Measurements from ENCODE around the gene ORM1.

ORM1 gene

DNA sequence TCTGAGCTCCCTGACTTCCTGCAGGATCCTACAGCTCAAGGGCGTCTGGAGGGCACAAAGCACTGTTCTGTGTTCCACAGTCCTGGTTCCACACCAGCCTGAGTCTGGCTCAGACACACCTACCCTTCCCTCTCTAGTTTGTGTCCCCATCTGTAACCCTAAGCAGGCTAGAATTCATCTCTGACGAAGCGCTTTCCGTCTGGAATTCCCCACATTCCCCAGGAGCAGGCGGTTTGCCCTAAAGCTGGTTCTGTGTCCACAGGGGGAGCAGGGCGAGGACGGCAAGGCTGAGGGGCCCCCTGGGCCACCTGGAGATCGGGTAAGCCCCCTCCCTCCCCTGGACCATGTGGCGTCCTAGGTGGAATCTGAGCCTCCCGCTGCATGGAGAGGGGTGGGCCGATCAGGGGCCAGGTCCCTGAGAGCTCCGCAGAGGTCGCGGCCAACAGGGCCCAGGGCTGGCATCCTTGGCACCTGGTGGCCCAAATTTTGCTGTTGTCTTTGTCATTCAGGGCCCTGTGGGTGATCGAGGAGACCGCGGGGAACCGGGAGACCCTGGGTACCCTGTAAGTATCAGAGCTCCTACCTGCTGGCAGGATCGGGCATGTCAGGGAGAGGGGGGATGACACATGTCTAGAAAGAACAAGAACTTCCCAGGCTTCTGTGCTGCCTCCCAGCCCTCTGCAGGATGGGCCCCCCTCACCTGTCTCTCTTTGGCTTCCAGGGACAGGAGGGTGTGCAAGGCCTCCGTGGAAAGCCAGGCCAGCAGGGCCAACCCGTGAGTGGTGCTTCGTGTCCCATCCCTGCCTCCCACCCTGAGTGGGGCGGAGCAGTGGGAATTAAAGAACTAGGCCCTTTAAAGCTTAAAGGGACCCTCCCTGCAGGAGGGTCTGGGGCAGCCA lies 34.5 kb upstream of the ORM1 start:
- DNase-seq = no peak

DNA sequence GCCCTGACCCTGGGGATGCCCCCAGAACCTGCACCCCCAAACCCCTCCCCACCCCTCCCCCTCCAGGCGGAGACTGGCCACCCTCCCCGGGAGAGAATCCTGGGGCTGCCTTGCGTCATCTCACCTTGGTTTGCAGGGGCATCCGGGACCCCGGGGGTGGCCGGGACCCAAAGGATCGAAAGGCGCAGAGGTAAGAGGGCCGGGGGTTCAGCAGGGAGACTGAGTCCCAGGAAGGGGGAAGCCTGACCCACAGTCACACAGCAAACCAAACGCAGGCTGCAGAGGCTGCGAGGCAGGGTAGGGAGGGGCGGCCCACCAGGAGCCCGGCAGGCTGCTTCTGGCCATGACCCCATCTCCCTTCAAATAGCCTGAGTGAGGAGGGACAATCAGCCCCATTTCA lies 33.8 kb upstream of the ORM1 start:
- no peak for DNase-seq

DNA sequence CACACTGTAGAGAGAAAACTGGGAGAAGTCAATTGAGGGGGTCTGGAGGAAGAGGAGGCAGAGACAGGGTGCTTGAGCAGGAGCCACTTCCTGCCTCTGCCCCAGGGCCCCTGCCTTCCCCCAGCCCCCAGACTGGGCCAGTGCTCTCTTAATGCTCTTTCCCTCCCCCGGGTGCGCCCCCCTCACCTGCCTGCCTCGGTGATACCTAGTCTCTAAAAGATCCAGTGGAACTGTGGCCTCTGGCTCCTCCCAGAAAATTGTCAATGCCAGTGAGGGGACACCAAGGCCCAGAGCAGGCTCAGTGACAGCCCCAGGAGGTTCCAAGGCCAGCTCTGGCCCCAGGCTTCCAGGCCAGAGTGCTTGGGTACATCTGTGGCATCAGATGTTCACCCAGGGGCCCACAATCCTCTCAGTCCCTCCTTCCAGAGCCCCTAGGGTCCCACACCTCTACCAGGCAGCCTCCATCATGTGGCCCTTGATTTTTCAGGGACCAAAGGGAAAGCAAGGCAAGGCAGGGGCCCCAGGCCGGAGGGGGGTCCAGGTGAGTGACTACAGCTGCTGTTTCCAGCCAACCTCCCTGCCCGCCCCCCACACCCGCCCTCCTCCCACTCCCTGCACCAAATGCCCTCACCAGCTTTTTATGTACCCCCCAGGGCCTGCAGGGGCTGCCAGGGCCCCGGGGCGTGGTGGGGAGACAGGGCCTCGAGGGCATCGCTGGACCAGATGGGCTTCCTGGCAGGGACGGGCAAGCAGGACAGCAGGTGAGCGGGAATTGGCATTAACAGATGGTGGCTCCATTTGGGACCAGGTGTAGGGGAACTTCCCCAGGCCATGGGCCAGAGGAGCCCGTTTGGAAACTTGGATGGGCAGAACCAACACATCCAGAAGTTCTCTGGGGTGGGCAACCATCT lies 33.1 kb upstream of the ORM1 start:
- no peak for DNase-seq

DNA sequence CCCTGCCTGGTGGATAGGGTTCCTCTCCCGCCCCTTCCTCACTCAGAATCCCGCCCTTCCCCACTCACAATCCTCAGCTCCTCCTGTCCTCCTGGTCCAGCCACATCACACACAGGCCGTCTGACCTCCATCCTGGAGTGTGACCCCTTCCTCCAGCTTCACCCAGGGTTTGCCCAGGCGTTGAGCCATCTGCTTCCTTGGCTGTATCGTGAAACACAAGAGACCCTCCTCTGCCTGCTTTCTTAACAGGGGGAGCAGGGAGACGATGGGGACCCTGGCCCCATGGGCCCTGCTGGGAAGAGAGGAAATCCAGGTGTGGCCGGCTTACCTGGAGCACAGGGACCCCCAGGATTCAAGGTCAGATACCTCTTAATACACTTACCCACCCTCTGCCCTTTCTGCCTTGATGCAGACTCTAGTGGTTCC lies 32.3 kb upstream of the ORM1 start:
- no peak for DNase-seq

DNA sequence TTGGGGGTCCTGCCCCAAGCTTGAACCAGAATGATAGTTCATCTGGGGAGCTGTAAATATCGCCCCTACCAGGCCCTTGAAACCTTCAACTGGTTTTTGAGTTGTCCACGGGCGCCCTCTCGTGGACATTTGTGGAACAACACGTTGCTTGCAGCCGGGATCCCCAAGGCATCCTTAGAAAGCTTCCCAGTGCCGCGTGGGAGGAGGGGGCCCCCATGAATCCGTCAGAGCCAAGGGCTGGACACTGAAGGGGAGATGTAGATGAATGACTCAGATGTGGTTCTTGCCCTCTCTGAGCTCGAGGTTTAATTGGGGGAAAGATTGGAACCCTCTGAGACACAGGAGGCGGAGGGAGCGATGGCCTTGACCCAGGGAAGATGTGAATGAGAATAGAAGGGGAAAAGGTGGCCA lies 31.8 kb upstream of the ORM1 start:
- DNase-seq = peak; percentile 17 to 31

DNA sequence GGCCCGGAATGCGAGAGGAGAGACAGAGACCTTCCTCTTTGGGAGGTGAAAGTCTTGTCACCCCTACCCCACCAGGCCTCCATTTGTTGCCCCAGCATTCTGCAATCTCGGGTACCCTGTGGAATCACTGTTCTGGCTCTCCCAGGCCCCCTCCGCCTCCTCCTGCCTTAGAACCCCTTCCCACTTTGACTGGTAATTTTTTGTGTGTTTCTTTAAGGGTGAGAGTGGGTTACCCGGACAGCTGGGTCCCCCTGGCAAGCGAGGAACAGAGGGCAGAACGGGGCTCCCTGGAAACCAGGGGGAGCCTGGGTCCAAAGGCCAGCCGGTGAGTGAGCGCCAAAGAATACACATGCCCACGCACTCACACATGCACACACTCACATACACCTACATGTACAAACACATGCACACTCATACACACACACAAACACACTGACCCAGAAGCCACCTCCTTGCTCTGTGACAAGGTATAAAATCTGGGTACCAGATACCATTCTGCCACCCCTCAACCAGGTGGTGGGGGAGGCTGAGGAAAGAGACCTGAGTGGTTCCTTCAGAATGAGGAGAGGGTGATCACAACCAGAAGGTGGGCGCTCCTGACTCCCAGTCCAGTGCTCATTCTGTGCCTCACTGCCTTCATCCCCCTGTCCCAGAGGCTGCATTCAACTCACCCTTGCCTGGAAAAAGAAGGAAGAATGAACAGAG lies 30.9 kb upstream of the ORM1 start:
- DNase-seq = no peak

DNA sequence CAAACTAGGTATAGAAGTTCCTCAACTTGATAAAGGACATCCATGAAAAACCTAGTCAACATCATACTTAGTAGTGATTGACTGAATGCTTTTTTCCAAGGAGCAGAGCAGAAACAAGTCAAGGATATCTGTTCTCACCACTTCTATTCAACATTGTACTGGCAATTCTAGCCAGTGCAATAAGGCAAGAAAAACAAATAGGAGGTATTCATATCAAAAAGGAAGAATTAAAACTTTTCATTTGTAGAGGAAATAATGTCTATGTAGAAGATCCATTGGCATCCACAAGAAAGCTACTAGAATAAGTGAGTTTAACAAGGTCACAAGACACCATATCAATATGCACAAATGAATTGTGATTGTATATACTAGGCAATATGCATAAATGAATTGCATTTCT lies 28.2 kb upstream of the ORM1 start:
- DNase-seq = no peak

DNA sequence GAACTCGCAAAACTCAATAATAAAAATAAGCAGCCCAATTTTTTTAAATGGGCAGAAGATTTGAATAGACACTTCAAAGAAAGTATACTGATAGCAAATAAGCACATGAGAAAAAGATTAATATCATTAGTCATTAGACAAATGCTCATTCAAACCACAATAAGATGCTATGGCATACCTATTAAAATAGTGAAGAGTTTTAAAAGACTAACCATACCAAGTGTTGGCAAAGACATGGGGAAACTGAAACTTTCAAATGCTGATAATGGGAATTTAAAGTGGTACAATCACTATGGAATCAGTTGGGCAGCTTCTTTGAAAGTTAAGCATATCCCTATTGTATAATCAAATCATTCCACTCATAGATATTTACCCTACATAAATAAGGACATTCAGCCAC lies 26.6 kb upstream of the ORM1 start:
- DNase-seq = no peak

DNA sequence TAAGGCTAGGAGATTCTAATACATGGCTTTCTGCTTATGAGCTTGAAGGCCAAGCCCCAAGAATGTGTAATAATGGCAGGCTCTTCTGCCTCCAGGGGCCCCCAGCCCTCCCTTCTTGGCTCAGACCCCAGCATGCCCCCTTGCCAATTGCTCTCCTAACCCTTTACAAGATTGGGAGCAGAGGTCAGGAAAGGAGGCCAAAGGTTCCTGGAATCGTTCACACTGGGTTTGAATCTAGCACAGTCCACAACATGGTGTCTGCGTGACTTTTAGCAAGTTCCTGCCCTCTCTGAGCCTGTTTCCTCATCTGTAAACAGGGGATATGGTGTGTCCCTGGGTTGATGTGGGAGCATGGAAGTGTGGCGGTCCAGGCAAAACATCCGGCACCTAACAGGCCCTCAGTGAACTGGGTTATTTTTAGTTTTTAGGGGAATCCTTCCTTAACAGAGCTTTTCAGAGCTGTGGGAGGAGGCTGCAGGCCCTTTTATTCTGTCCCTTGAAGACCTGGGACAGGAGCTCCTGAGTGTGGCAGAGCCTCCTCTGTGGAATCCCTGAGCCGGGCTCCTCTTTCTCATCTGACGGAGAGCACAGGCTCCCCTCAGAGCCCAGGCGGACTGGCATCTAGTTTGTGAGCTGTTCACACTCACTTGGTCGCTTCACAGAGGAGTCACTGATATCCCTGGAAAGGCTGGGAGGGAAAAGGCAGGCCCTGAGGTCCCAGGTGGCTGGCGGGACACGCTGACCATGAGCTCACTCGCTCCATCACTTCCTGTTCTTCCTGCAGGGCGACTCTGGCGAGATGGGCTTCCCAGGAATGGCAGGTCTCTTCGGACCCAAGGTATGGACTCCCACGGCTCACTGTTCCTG lies 23.4 kb upstream of the ORM1 start:
- DNase-seq = no peak

DNA sequence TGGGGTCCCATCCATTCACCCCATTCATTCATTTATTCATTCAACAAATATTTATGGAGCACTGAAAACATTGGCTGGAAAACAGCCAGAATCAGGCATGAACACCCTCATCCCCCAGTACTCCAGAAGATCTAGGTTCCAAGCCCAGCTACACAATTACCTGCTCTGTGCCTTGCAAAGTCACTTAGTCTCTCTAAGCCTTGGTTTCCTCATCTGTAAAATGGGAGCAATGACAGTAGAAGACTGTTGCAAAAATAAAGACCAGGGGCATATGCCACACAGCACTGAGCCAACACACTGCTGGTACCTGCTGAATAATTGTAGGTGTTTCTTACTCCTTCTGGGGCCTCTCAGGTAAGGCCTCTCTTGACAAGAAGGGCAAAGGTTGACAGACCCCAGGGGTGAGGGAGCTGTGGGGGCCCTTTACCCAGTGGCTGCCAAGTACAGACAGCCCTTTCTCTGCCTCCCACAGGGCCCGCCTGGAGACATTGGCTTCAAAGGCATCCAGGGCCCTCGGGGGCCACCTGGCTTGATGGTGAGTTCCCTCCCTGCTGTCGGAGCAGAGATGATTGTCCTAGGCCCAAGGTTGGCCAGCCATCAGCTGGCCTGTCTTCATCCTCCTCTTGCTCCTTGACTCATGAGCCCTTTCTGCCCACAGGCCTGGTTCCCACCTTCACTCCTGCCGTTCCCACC lies 22.6 kb upstream of the ORM1 start:
- no peak for DNase-seq

DNA sequence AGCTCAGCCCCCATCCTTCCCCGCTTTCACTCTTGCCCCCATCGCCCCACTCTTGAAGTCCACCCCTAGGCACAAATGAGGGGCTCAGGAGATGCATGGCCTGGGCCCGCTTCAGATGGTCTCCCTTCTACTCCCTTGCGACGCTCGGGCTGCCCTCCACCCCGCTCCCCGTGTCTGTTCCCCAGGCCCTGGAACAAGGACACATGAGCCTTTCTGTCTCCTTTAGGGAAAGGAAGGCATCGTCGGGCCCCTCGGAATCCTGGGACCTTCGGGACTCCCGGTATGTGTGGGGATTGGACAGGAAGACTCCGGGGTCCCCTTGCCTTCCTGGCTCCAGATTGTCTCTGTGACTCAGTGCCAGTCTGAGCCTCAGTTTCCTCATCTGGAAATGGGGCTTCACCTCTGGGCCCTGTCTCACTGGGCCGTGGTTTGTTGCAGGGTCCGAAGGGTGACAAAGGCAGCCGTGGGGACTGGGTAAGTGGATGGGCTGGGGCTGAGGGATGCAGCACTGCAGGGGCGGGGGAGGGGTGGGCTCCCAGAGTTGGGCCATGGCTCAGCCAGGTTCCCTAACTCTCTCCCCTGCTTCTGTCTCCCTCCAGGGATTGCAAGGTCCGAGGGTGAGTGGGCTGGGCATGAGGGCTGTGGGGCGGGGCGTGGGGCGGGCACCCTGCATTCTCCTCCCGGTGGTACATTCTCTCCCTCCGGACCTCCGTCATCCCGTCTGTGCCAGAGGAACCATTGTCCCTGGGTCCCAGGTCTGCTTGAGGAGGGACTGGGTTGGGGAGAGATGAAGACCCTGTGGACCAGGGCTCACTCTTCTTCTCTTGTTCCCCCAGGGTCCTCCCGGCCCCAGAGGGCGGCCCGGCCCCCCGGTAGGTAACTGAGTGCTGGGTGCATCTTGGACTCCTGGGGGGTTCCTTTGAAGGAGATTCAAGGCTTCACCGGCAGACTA lies 21.8 kb upstream of the ORM1 start:
- DNase-seq = no peak

DNA sequence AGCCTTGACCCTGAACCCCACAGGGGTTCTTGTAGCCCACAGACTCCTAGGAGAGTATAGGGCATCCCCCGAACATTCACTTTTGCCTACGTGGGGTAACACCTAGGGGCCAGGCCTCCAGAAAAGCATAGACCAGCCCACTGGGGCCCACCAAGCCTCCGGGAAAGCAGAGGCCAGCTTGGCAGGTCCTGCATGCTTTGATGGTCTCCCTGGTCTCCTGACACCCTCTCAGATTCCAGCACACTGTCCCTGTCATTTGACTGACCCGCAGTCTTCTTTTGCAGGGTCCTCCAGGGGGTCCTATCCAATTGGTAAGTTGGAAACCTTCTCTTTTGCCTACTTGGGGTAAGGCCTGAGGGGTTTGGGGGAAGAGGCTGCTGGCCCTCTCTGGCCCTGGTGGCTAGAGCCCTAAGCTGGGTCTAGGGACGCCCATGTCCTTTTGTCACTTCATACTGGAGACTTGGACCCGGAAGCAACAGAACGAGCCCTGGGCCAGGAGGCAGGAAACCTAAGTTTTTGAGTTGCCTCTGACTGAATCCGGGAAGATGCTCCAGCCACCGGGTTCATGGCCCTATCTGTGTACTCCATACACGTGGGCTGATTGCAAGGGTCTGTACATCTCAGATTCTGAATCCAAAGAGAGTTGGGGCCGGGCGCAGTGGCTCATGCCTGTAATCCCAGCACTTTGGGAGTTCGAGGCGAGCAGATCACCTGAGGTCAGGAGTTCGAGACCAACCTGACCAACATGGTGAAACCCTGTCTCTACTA lies 20.9 kb upstream of the ORM1 start:
- no peak for DNase-seq

DNA sequence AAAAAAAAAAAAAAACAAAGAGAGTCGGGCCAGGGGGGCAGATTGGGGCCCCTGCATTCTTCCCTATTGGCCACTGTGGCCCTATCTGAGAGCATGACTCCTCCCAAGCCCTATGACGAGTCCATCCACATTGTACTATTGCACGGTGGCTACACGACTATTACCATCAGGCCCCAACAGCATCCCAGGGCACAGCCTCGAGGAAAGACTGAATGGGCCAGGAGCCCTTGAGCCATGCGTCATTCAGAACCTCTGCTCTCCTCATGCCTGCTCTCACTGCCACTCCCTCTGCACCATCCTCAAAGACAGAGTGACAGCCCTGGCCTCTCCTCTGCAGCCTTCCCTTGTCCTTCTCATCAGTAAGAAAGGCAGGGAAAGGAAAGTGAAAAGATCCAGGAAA lies 20.2 kb upstream of the ORM1 start:
- no peak for DNase-seq

DNA sequence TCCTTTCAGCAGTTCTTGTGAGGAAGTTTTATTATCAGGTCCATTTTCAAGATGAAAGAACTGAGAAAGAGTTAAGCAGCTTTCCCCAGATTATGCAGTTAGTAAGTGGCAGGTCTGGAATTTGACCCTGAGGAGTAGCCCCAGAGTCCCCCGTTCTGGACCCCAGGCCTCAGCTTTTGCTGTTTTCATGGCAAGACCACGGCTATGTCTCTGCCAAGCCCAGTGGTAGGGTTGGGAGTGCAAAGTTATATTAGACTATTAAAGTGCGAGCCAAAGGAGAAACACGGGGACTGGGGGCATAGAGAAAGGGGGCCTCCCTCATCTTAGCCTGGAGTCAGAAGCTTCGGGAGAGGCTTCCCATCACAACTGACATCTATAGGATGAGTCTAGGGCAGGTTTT lies 19.3 kb upstream of the ORM1 start:
- no peak for DNase-seq

DNA sequence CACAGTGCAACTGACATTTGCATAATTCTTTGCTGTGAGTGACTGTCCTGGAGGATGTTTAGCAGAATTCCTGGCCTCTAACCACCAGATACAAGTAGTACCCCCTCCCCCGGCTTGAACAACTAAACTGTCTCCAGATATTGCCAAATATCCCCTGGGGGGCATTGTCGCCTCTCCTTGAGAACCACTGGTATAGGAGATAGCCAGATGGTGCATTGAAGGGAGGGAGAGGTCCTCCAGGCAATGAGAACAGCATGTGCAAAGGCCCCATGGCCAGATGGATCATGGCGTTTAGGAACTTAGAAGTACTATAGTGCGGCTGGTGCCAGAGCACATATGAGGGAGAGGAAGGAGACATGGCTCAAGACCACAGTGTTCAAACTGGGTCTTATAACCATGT lies 18.9 kb upstream of the ORM1 start:
- DNase-seq = no peak

DNA sequence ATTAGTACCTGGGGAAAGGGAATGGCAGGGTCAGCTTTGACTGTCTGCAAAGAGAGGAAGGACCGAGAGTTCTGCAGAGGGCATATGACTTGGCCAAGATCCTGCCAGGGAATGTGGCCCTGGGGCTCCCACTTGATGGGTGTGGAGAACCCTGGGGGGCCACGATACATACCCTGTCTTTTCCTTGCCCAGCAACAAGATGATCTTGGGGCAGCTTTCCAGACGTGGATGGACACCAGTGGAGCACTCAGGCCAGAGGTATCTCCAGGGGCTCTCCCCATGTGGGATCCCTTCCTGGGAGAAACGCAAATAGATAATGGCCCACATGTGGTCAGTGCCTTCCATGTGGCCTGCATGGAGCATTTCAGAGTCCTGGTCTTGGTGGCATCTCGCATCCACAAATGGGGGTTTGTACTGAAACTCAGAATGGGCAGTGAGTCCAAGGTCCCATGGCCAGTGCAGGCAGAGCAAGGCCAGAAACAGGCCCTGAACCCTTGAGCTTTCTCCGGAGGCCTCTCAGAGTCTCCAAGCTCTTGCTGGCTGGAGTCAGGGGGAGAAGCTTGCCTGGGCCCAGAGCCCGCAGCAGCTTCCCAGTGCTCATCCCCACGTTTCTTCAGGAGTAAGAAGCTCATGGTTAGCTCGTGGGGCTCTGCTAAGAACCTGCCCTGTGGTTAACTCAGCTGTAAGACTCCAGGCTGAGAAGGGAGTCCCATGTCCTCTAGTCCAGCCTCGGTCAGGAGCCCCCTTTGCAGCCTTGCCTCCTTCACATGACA lies 18.3 kb upstream of the ORM1 start:
- DNase-seq = no peak

DNA sequence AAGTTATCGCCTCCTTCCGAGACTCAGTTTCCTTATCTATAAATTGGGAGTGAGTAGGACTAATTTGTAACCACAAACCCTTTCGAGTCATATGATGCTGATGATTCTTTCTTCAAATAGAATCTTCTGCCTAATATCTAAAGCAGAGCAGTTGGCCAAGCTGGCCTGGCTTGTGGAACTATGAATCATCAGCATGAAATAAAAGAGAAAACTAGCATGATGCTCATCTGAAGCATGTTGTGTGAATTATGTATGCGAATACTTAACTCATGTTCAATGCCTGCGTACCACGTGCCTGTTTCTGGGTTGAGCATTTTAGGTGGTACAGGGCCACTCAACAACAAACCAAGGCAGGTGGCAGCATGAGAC lies 15.0 kb upstream of the ORM1 start:
- DNase-seq = no peak

DNA sequence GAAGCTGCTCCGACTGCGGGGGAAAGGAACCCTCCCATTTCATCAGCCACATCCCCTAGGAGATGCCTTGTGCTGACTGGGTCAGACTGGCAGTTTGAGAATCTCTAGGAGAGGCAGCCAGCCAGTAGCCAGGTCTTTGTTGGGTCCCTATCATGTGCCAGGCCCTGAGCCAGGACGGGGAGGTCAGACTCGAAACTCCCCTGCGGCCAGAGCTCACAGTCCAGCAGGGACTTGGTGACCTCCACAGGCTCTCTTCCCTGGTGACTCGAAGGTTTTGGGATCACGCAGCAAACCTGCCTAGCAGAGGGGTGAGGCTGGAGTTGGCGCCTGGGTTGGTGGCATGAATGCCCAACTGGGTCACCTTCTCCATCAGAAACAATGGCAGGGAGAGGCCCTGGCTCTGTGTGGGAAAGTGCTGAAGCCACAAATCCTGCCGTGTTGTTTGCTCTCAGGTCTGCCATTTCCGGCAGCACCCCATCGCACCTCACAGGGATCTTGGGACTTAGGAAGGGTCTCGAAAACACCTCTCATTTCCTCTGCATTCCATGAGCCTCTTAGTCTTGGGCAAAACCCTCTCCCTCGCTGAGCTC lies 14.4 kb upstream of the ORM1 start:
- DNase-seq = no peak

DNA sequence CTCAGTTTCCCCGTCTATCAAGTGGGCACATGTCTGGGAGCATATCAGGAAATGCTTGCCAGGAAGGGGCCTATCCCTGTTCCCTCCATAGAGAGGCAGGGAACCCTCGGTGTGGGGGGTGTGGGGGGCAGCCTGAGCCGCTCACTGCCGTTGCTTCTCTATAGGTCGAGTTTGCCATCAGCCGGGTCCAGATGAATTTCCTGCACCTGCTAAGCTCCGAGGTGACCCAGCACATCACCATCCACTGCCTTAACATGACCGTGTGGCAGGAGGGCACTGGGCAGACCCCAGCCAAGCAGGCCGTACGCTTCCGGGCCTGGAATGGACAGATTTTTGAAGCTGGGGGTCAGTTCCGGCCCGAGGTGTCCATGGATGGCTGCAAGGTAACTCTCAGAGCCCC lies 13.8 kb upstream of the ORM1 start:
- DNase-seq = no peak

All from AML-193 (cell line).